Activated naive CD8-positive, alpha-beta T cell (primary cell): ENCODE results near the gene KDELR1.

Experiments
- H3K27ac Mint-ChIP-seq: one replicate; pipeline ENCODE4 v1.8.0; 2021; ENCODE audit warnings: mixed read lengths
- H3K27me3 Mint-ChIP-seq: one replicate; pipeline ENCODE4 v1.8.0; 2021; ENCODE audit warnings: mixed read lengths
- H3K36me3 Mint-ChIP-seq: one replicate; pipeline ENCODE4 v1.8.0; 2021; ENCODE audit warnings: mixed read lengths
- H3K4me1 Mint-ChIP-seq: one replicate; pipeline ENCODE4 v1.8.0; 2021; ENCODE audit warnings: low read depth, mixed read lengths
- H3K4me3 Mint-ChIP-seq: one replicate; pipeline ENCODE4 v1.8.0; 2021; ENCODE audit warnings: mild to moderate bottlenecking, mixed read lengths
- H3K9me3 Mint-ChIP-seq: one replicate; pipeline ENCODE4 v1.8.0; 2021; ENCODE audit warnings: low read depth, mixed read lengths

The KDELR1 gene

GRCh38 chr19:48346191-48346590 lies 45.2 kb downstream of the KDELR1 start:
- H3K4me1 Mint-ChIP-seq = peaks cover 4% of the 10 kb centered on the region
- H3K27ac Mint-ChIP-seq = no peak overlapping the region
- no peaks in the 10 kb centered on the region for H3K27me3 Mint-ChIP-seq

DNA sequence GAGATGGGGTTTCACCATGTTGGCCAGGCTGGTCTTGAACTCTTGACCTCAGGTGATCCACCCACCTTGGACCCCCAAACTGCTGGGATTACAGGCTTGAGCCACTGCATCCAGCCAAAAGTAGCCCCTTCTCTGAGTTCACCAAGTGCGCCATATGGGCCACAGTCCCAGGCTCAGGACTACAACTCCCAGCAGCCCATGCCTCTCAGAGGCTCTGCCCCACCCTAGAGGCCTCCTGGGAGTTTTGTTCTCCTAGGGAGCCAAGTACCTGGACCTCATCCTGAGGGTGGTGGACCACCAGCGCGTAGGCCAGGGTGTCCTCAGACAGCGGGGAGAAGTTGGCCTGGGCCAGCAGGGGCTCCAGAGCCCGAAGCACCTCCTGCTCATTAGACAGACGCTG lies 46.5 kb downstream of the KDELR1 start:
- Mint-ChIP-seq H3K36me3 (peaks cover 8% of the 10 kb centered on the region), H3K4me1 (peaks cover 2% of the 10 kb centered on the region), H3K9me3 (no peaks in the 10 kb centered on the region), H3K4me3 (no peak overlapping the region), H3K27me3 (no peaks in the 10 kb centered on the region), H3K27ac (no peak overlapping the region)

More at GRCh38 chr19:48346191-48346590, 45.2 kb downstream of the KDELR1 start:
- Mint-ChIP-seq H3K4me3 (no peak overlapping the region), H3K9me3 (no peaks in the 10 kb centered on the region), H3K36me3 (peaks cover 8% of the 10 kb centered on the region)

GRCh38 chr19:48342841-48343540 lies 48.4 kb downstream of the KDELR1 start:
- Mint-ChIP-seq H3K4me3 (no peak overlapping the region), H3K27ac (no peak overlapping the region)

DNA sequence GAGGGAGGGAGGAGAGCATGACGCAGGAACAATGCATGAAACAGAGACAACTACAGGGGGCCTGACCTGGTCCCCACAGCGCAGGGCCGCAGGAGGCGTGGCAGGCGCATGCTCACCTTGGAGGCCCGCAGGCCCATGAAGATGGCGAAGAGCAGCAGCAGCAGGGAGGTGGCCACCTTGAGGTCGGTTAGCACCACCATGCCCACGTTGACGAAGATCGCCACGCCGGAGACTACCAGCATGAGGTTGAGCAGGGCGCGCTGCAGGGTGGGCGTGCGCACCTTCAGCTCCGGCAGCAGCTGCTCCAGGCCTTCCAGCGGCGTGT lies 49.0 kb downstream of the KDELR1 start:
- peaks cover 4% of the 10 kb centered on the region for H3K36me3 Mint-ChIP-seq
- no peak overlapping the region for H3K4me3 Mint-ChIP-seq
- no peaks in the 10 kb centered on the region for H3K27me3 Mint-ChIP-seq
- no peaks in the 10 kb centered on the region for H3K9me3 Mint-ChIP-seq
- no peak overlapping the region for H3K27ac Mint-ChIP-seq
- no peaks in the 10 kb centered on the region for H3K4me1 Mint-ChIP-seq

More at GRCh38 chr19:48342841-48343540, 48.4 kb downstream of the KDELR1 start:
- Mint-ChIP-seq H3K36me3 (peaks cover 4% of the 10 kb centered on the region), H3K9me3 (no peaks in the 10 kb centered on the region), H3K4me1 (no peaks in the 10 kb centered on the region), H3K27me3 (no peaks in the 10 kb centered on the region)

DNA sequence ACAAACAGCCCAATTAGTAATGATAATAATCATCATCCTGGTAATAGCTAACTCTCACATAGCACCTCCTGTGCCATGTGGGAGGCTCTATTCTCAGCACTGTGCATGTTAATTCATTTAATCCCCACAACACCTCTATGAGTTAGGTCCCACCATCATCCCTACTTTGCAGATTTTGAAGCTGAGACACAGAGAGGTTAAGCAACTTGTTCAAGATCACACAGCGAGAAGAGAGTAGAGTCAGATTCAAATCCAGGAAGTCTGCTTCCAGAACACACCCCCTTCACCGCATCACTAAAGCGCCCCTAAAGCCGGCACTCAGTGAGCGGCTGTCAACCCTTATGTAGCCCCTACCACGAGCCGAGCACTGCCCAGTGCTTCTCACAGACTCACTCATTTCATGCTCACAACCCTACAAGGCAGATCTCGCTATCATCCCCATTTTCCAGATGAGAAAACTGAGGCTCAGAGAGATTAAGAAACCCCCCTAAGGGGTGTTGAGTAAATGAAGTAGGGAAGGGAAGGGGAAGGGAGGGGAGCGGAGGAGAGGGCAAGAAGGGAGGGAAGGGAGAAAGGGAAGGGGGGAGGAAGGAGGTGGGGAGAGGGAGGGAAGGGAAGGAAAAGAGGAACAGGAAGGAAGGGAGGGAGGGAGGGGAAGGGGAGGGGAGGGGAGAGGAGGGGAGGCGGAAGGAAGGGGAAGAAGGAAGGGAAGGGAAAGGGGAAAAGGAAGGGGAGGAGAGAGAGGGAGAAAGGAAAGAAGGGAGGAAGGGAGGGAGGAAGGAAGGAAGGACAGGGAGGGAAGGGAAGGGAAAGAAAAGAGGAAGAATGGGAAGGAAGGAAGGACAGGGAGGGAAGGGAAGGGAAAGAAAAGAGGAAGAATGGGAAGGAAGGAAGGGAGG lies 49.6 kb downstream of the KDELR1 start:
- Mint-ChIP-seq H3K4me1 (no peaks in the 10 kb centered on the region), H3K9me3 (no peaks in the 10 kb centered on the region), H3K36me3 (peaks cover 2% of the 10 kb centered on the region), H3K27me3 (no peaks in the 10 kb centered on the region), H3K27ac (no peak overlapping the region), H3K4me3 (no peak overlapping the region)

DNA sequence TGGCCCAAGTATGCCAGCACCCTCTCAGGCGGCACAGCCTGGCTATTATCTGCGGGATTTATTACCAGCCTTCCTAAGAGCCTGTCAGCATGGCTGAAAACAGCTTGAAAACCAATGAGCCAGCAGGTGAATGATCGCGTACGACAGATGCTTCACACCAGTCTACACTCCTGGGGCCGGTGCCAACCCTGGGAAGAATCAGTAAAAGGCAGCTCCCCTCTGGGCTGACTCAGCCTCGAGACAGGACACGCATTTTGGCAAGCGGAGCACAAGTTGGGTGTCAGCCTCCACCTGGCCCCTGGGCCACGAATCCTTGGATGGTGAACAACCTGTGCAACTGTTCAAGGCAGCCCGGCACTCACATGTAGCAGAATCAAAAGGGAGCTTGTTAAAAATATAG lies 50.4 kb downstream of the KDELR1 start:
- Mint-ChIP-seq H3K36me3 (peaks cover 2% of the 10 kb centered on the region), H3K4me1 (no peaks in the 10 kb centered on the region), H3K27me3 (no peaks in the 10 kb centered on the region), H3K4me3 (no peak overlapping the region), H3K9me3 (no peaks in the 10 kb centered on the region), H3K27ac (no peak overlapping the region)

DNA sequence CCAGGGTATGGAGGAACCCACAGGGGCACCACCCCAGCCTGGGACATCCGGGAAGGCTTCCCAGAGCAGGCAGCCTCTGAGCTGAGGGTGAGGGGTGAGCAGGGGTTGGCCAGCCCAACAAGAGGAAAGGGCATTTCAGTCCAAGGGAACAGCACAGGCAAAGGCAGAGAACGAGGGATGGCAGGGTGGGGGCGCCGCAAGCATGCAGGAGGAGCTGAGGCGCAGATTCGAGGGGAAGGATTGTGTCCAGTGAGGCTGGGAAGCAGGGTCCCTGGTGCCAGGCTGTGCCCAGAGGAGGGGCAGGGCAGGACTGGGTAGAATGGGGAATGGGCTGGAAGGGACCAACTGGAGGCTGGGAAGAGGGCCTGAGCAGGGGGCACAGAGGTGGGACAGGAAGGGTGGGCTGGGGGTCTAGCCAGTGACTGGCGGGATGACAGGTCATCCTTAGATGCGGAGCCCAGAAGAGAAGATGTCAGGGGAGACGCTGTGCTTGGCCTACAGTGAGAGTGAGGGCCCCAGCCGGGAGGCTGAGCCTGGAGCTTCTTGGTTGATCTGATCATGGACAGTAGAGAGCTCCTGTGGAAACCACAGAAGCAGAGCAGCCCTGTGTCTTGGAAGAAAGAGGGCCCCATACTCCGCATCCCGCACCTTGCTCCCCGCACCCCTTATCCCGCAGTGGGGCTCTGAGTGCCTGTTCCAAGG lies 52.4 kb downstream of the KDELR1 start:
- Mint-ChIP-seq H3K27ac (no peak overlapping the region), H3K9me3 (no peaks in the 10 kb centered on the region), H3K4me3 (no peak overlapping the region), H3K4me1 (peaks cover 9% of the 10 kb centered on the region), H3K36me3 (peaks cover 2% of the 10 kb centered on the region), H3K27me3 (no peaks in the 10 kb centered on the region)

DNA sequence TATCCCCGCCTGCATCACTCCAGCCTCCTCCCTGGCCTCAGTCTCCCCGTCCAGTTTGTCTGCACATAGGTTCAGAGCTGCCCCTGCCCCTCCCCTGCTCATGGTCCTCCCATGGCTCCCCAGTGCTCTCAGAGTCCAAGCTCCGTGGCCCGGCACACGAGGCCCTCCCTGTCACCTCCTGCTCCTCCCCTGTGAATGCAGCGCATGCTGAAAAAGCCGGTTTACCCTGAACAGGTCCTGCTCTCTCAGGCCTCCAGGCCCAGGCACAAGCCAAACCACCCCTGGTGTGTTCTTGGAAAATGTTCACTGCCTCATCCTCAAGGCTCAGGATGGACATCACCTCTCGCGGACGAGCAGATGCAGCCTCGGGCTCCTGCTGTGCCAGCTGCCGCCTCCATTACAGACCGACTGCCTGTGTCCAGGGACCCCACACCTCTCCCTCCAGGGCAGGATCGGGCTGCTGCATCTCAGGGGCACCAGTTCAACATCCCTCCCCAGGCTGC lies 53.0 kb downstream of the KDELR1 start:
- H3K27ac Mint-ChIP-seq = no peak overlapping the region
- H3K36me3 Mint-ChIP-seq = no peaks in the 10 kb centered on the region
- H3K27me3 Mint-ChIP-seq = no peaks in the 10 kb centered on the region
- H3K4me1 Mint-ChIP-seq = peaks cover 13% of the 10 kb centered on the region
- no peaks in the 10 kb centered on the region for H3K9me3 Mint-ChIP-seq
- no peak overlapping the region for H3K4me3 Mint-ChIP-seq

DNA sequence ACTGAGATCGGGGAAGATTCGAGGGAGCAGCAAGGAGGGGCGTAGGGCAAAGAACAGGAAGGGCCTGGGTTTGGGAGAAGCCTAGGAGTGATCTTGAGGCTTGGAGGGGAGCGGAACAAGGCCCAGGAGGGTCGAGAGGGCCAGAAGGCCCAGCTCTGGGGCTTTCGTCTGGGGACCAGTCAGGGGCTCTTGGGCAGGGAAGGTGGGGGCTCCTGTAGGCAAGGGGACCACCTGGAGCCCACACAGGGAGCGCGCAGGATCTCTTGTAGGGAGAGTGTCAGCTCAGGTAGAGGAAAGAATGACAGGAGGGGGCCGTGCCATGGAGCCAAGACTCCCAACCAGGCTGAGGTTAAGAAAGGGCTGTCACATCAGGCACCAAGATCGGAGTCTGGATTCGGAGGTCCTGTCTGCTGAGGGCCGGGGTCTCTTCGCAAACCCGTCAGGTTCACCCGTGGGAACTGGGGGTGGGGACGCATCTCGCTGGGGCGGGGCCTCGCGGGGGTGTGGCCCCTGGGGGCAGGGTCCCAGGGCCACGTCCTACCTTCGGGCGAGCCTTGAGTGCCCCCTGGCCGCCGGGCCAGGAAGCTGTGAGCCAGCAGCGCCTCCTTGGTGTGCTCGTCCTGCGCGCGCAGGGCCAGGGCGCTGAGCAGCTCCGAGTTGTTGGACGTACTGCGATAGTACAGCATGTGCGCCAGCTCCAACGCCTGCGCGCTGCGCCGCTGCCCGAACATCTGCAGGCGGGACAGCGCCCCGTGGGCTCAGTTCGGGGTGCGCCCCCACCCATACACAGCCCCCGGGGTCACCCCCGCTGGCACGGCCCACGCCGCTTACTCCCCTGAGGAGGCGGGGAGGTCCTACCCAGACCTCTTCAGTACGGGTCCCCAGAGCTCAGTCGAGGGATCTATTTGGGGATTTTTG lies 57.6 kb downstream of the KDELR1 start:
- H3K27ac Mint-ChIP-seq = peak overlapping the region; percentile 93
- H3K27me3 Mint-ChIP-seq = no peaks in the 10 kb centered on the region
- peak overlapping the region; percentile 95 for H3K4me3 Mint-ChIP-seq
- no peaks in the 10 kb centered on the region for H3K9me3 Mint-ChIP-seq
- H3K4me1 Mint-ChIP-seq = peaks cover 50% of the 10 kb centered on the region
- peaks cover 5% of the 10 kb centered on the region for H3K36me3 Mint-ChIP-seq

- H3K9me3 Mint-ChIP-seq = no peaks in the 10 kb centered on the region
- no peaks in the 10 kb centered on the region for H3K27me3 Mint-ChIP-seq
- H3K4me1 Mint-ChIP-seq = peaks cover 55% of the 10 kb centered on the region
- H3K4me3 Mint-ChIP-seq = peak overlapping the region; percentile 95
- peak overlapping the region; percentile 93 for H3K27ac Mint-ChIP-seq
- peaks cover 5% of the 10 kb centered on the region for H3K36me3 Mint-ChIP-seq
These were observed 58.5 kb downstream of the KDELR1 start for GRCh38 chr19:48332662-48333466.
